ENCODE data around the gene ERG.
A peak's percentile ranks its signal among the peaks of the same experiment; 100 is the strongest.

Gene ERG

GRCh38 chr21:38499296-38499695, 1.0 kb upstream of the ERG start:
- no peak for DNase-seq

- DNase-seq: no peak
These were observed 2.1 kb downstream of the ERG start for GRCh38 chr21:38496224-38496623.

- no peak for DNase-seq
These were observed 2.6 kb downstream of the ERG start for GRCh38 chr21:38495696-38496095.

GRCh38 chr21:38495242-38495641, 3.0 kb downstream of the ERG start:
- DNase-seq: no peak

GRCh38 chr21:38494703-38495102, 3.6 kb downstream of the ERG start:
- no peak for DNase-seq

- DNase-seq: no peak
These were observed 4.0 kb downstream of the ERG start for GRCh38 chr21:38494251-38494642.

- no peak for DNase-seq
These were observed 4.6 kb downstream of the ERG start for GRCh38 chr21:38493549-38494250.

- no peak for DNase-seq
These were observed 6.3 kb downstream of the ERG start for GRCh38 chr21:38492007-38492406.

GRCh38 chr21:38491536-38491935, 6.7 kb downstream of the ERG start:
- DNase-seq: no peak

- DNase-seq: no peak
These were observed 7.8 kb downstream of the ERG start for GRCh38 chr21:38490411-38491020.

GRCh38 chr21:38489729-38490128, 8.5 kb downstream of the ERG start:
- DNase-seq: no peak

- no peak for DNase-seq
These were observed 9.0 kb downstream of the ERG start for GRCh38 chr21:38489271-38489652.

GRCh38 chr21:38488640-38489270, 9.5 kb downstream of the ERG start:
- DNase-seq: no peak

GRCh38 chr21:38487901-38488639, 10.2 kb downstream of the ERG start:
- DNase-seq: no peak

- DNase-seq: peak; percentile 92
These were observed 11.6 kb downstream of the ERG start for GRCh38 chr21:38486706-38487105.

GRCh38 chr21:38486221-38486620, 12.1 kb downstream of the ERG start:
- DNase-seq: no peak

GRCh38 chr21:38479641-38480525, 18.4 kb downstream of the ERG start:
- DNase-seq: no peak

- peak; percentile 74 for DNase-seq
These were observed 19.5 kb downstream of the ERG start for GRCh38 chr21:38478782-38479181.

GRCh38 chr21:38477226-38477625, 21.1 kb downstream of the ERG start:
- peak; percentile 78 for DNase-seq

- DNase-seq: peak; percentile 91
These were observed 21.9 kb downstream of the ERG start for GRCh38 chr21:38476385-38476784.

GRCh38 chr21:38475519-38475918, 22.8 kb downstream of the ERG start:
- DNase-seq: no peak

- no peak for DNase-seq
These were observed 23.5 kb downstream of the ERG start for GRCh38 chr21:38474796-38475195.

GRCh38 chr21:38474124-38474523, 24.2 kb downstream of the ERG start:
- DNase-seq: no peak
